HepG2 (cell line): ENCODE data around the gene TTF2. TPM values are rescaled to one million over a fixed set of nuclear protein-coding genes. Genes with fewer than 3 reads are reported as not detected.
"Not testable (repeated sequence)": the region's sequence is repeated elsewhere in the genome, so short reads cannot be mapped to it uniquely, and the experiment has no call there.

ENCODE experiments used
- ATAC-seq: fragments of 200-7000 bp; cut with Tn5 transposase; 3 replicates; pipeline ENCODE4 v1.9.1; 2020; ENCODE audit warnings: mild to moderate bottlenecking, moderate library complexity
- BruUV-seq: library from RNA; stranded (reverse); fragments of 400-500 nt; replicated peaks from 2 replicates; lab custom pipeline; 2021; lab: Mats Ljungman, UMichigan
- CTCF ChIA-PET: fragments of 300-600 bp; formaldehyde crosslinking; extraction: SDS; loops from one replicate; lab custom pipeline; 2021; ENCODE audit warnings: low total read pairs, inconsistent platforms, low intra/inter-chr PET ratio; lab: Yijun Ruan, JAX
- POLR2A ChIA-PET: fragments of 350-600 bp; sonication (Branson Sonifier 250); formaldehyde crosslinking; loops from one replicate; lab custom pipeline; 2020; ENCODE audit warnings: antibody characterized with exemption, inconsistent platforms; lab: Yijun Ruan, JAX
- DNase-seq: peaks from one replicate; pipeline ENCODE4 v3.0.0-alpha.2; 2015; ENCODE audit warnings: low spot score
- FAIRE-seq: peaks from 3 replicates; lab custom pipeline; 2011; peaks lifted over from hg19 to GRCh38; lab: Jason Lieb, UNC
- H2AFZ ChIP-seq: one replicate; pipeline ENCODE4 v1.6.1; 2011; ENCODE audit warnings: low read length, inconsistent platforms
- H3K27ac ChIP-seq: fragments of 300-600 bp; 3 replicates; pipeline ENCODE4 v1.8.0; 2011; ENCODE audit warnings: mixed run types, mild to moderate bottlenecking, mixed read lengths, low read length, inconsistent platforms; ENCODE audit not compliant: insufficient read depth; ENCODE audit errors: extremely low read length
- H3K27me3 ChIP-seq, 2 experiments: fragments of 200-600 bp in 1 of 2; 2 replicates in 1 of 2; 3 replicates in 1 of 2; pipeline versions ENCODE4 v1.6.0 to v1.8.0; 2011; ENCODE audit warnings: low read length in 2 of 2, mild to moderate bottlenecking in 2 of 2, moderate library complexity in 2 of 2, inconsistent platforms in 1 of 2; ENCODE audit not compliant: insufficient read depth in 2 of 2, control insufficient read depth in 1 of 2
- H3K36me3 ChIP-seq, 2 experiments: fragments of 200-600 bp in 1 of 2; replicated peaks in 1 of 2; 2 replicates in 1 of 2; 3 replicates in 1 of 2; pipeline versions ENCODE4 v1.5.1 to v1.8.0; 2011; ENCODE audit warnings: low read length in 2 of 2, inconsistent platforms in 1 of 2; ENCODE audit not compliant: insufficient read depth in 2 of 2, control insufficient read depth in 1 of 2
- H3K4me1 ChIP-seq: 2 replicates; pipeline ENCODE4 v1.5.1; 2012; ENCODE audit warnings: low read length, inconsistent platforms; ENCODE audit not compliant: insufficient read depth
- H3K4me2 ChIP-seq: 2 replicates; pipeline ENCODE4 v1.6.0; 2011; ENCODE audit warnings: low read depth, low read length, inconsistent platforms
- H3K4me3 ChIP-seq, 3 experiments: fragments of 200-600 bp in 1 of 3; sonication (generic), shearing (Covaris generic) in 1 of 3; replicated peaks in 1 of 3; 2 replicates each; pipeline ENCODE4 v1.5.1; 2011 to 2016; ENCODE audit warnings: low read length in 3 of 3, inconsistent platforms in 2 of 3, low read depth in 2 of 3, mild to moderate bottlenecking in 2 of 3, control low read depth in 1 of 3, mixed read lengths in 1 of 3; ENCODE audit not compliant: insufficient read depth in 1 of 3
- H3K79me2 ChIP-seq: one replicate; pipeline ENCODE4 v1.6.1; 2011; ENCODE audit warnings: low read length, inconsistent platforms; ENCODE audit not compliant: insufficient read depth
- H3K9ac ChIP-seq: 2 replicates; pipeline ENCODE4 v1.6.0; 2011; ENCODE audit warnings: mild to moderate bottlenecking, low read depth, low read length, inconsistent platforms; ENCODE audit not compliant: insufficient read depth
- H3K9me3 ChIP-seq: 2 replicates; pipeline ENCODE4 v1.5.1; 2012; ENCODE audit warnings: mild to moderate bottlenecking, low read length
- H4K20me1 ChIP-seq: 2 replicates; pipeline ENCODE4 v1.6.0; 2011; ENCODE audit warnings: inconsistent platforms, mild to moderate bottlenecking, low read length, moderate library complexity; ENCODE audit not compliant: insufficient read depth
- AGO1 ChIP-seq: fragments of 200-400 bp; formaldehyde crosslinking; IDR thresholded peaks from 2 replicates; pipeline ENCODE4 v1.6.1; 2017; ENCODE audit warnings: mild to moderate bottlenecking, low read depth, low read length, moderate library complexity; ENCODE audit not compliant: poor library complexity, severe bottlenecking
- PLSCR1 ChIP-seq: sonication (generic); formaldehyde crosslinking; IDR thresholded peaks from 2 replicates; pipeline ENCODE4 v1.5.0; 2020; ENCODE audit warnings: missing genetic modification reagents, mild to moderate bottlenecking, borderline replicate concordance
- ZBTB3 ChIP-seq: sonication (generic); formaldehyde crosslinking; IDR thresholded peaks from 2 replicates; pipeline ENCODE4 v1.4.0; 2020; ENCODE audit warnings: low read depth, mild to moderate bottlenecking, moderate library complexity, missing genetic modification reagents, borderline replicate concordance
- ZNF232 ChIP-seq: sonication (generic); formaldehyde crosslinking; IDR thresholded peaks from 2 replicates; pipeline ENCODE4 v1.4.0; 2020; ENCODE audit warnings: missing genetic modification reagents, borderline replicate concordance
- WGBS: methylation state at CpG from one replicate; pipeline ENCODE4 v1.1.6; 2017; ENCODE audit warnings: low lambda C conversion rate; 5-methylcytosine and 5-hydroxymethylcytosine counted together
- in situ Hi-C: cut with HindIII; loops from 2 replicates; pipeline ENCODE4 v1.10.0; 2017; ENCODE audit warnings: low pct_unique_long_range_greater_than_20kb; ENCODE audit not compliant: extremely low pct_ligation_motif_present
- intact Hi-C: fragments of 100-400 bp; cut with micrococcal nuclease; formaldehyde crosslinking; loops from one replicate; pipeline ENCODE4 v1.10.0; 2022; ENCODE audit not compliant: unreplicated experiment
- polyA plus RNA-seq, 8 experiments: library from polyadenylated mRNA; depleted of rRNA in 3 of 8; stranded (reverse) in 7 of 8; unstranded in 1 of 8; fragments of >200 nt; fragmentation: Illumina TruSeq in 4 of 8; extraction: Trizol in 4 of 8; gene quantifications; 2 replicates each; pipeline versions ENCODE4 v1.2.1 to v1.2.3, GENCODE V29; 2011 to 2016; ENCODE audit warnings: low read depth in 4 of 8, missing spikeins in 1 of 8, mixed read lengths in 1 of 8; ENCODE audit not compliant: insufficient read depth in 1 of 8
- total RNA-seq, 5 experiments: library from RNA; depleted of rRNA; stranded (reverse); fragments of >200 nt; fragmentation: Illumina TruSeq; extraction: Trizol; gene quantifications; 2 replicates each; pipeline ENCODE4 v1.2.3, GENCODE V29; 2016; ENCODE audit warnings: low read depth in 1 of 5
- TF ChIP-seq, protein P1 (sequence below): sonication (generic); formaldehyde crosslinking; IDR thresholded peaks from 2 replicates; pipeline ENCODE4 v1.5.0; 2020; ENCODE audit warnings: missing genetic modification reagents, mild to moderate bottlenecking, borderline replicate concordance
- TF ChIP-seq, protein P2 (sequence below): IDR thresholded peaks from 2 replicates; pipeline ENCODE4 v1.6.1; 2016; ENCODE audit warnings: control low read depth

Gene TTF2
- total and polyA plus RNA-seq, 2 of the 13 experiments (the other 11 are each of a cell fraction or from before 2014, with no cell fraction given), result 12.8 to 48.9 TPM

DNA sequence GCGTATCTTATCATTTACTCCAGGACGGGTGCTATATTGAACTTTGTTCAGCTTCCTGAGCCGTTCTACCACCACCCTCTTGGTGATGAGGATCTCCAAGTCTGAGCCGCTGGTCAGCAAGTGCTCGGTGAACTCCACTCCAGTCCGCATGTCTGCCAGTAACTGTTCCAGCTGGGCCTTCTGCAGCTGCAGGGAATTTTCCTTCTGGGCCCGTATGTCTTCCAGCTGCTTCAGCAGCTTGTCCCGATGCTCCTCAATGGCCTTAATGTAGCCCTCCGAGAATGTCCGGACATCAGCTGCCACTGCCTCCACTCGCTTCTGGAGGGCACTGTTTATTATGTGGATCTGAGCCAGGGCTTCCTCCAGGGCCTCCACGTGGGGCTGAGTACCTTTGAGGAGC lies 58.0 kb downstream of the TTF2 start (continued):
- TF ChIP-seq PLSCR1 (CRISPR knock-in tag) (no peak), ZBTB3 (CRISPR knock-in tag) (no peak), AGO1 (no peak), ZNF232 (no peak)
- TF ChIP-seq, protein P1, sequence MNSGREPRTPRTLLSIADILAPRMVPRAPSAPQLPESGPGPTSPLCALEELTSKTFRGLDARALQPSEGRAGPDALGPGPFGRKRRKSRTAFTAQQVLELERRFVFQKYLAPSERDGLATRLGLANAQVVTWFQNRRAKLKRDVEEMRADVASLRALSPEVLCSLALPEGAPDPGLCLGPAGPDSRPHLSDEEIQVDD (CRISPR knock-in tag), result no peak
- TF ChIP-seq, protein P2, sequence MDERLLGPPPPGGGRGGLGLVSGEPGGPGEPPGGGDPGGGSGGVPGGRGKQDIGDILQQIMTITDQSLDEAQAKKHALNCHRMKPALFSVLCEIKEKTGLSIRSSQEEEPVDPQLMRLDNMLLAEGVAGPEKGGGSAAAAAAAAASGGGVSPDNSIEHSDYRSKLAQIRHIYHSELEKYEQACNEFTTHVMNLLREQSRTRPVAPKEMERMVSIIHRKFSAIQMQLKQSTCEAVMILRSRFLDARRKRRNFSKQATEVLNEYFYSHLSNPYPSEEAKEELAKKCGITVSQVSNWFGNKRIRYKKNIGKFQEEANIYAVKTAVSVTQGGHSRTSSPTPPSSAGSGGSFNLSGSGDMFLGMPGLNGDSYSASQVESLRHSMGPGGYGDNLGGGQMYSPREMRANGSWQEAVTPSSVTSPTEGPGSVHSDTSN (CRISPR knock-in tag), result no peak

DNA sequence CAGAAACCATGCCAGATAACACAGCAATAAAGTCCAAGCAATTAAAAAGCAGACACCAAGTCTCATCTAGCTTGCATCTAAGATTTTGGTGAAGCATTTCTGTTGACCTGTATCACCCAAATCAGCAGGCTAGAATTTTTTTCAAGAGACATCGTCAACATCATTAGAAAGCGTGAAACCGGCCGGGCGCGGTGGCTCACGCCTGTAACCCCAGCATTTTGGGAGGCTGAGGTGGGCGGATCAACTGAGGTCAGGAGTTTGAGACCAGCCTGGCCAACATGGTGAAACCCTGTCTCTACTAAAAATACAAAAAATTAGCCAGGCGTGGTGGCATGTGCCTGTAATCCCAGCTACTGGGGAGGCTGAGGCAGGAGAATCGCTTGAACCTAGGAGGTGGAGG lies 59.0 kb downstream of the TTF2 start:
- WGBS, result 98% methylated on average over 10 of the region's 10 CpGs
- BruUV-seq, in situ Hi-C loops, H3K9ac ChIP-seq, ATAC-seq, H3K4me3 ChIP-seq, H3K79me2 ChIP-seq, H3K27me3 ChIP-seq, intact Hi-C loops, POLR2A ChIA-PET, H2AFZ ChIP-seq, DNase-seq, H4K20me1 ChIP-seq, H3K4me2 ChIP-seq, H3K9me3 ChIP-seq, CTCF ChIA-PET, H3K27ac ChIP-seq, FAIRE-seq, H3K36me3 ChIP-seq: not testable (repeated sequence)
- peaks cover 19% of the 10 kb centered on the region for H3K4me1 ChIP-seq
